Keratinocyte (primary cell): Measurements from ENCODE around the gene DEF6. TPM values are rescaled to one million over a fixed set of nuclear protein-coding genes. Genes with fewer than 3 reads are reported as not detected.

Source experiments
- DNase-seq: peaks from one replicate; pipeline ENCODE4 v3.0.0-alpha.2; 2011; ENCODE audit warnings: low read depth, missing footprints, low spot score
- FAIRE-seq: peaks from 2 replicates; lab custom pipeline; 2011; peaks lifted over from hg19 to GRCh38; lab: Jason Lieb, UNC
- H2AFZ ChIP-seq: 2 replicates; pipeline ENCODE4 v1.6.0; 2012; ENCODE audit warnings: low read length, control low read depth, inconsistent platforms; ENCODE audit not compliant: control insufficient read depth
- H3K27ac ChIP-seq: 2 replicates; pipeline ENCODE4 v1.5.1; 2011; ENCODE audit warnings: low read length; ENCODE audit not compliant: control insufficient read depth, insufficient read depth
- H3K27me3 ChIP-seq: 3 replicates; pipeline ENCODE4 v1.6.0; 2011; ENCODE audit warnings: low read length; ENCODE audit not compliant: control insufficient read depth, insufficient read depth; ENCODE audit errors: extremely low read depth
- H3K36me3 ChIP-seq, 2 experiments: 2 replicates in 1 of 2; 3 replicates in 1 of 2; pipeline ENCODE4 v1.5.1; 2011; ENCODE audit warnings: low read length in 2 of 2, mild to moderate bottlenecking in 1 of 2; ENCODE audit not compliant: control insufficient read depth in 2 of 2, insufficient read depth in 2 of 2; ENCODE audit errors: extremely low read depth in 1 of 2
- H3K4me1 ChIP-seq: 3 replicates; pipeline ENCODE4 v1.5.1; 2011; ENCODE audit warnings: low read length; ENCODE audit not compliant: control insufficient read depth, insufficient read depth; ENCODE audit errors: extremely low read depth
- H3K4me2 ChIP-seq: 3 replicates; pipeline ENCODE4 v1.6.0; 2011; ENCODE audit warnings: low read depth, low read length; ENCODE audit not compliant: control insufficient read depth, insufficient read depth; ENCODE audit errors: extremely low read depth
- H3K4me3 ChIP-seq, 3 experiments: fragments of 200-600 bp in 1 of 3; sonication (generic) in 1 of 3; 2 replicates in 2 of 3; 3 replicates in 1 of 3; pipeline ENCODE4 v1.5.1; 2011 to 2016; ENCODE audit warnings: low read length in 3 of 3, mild to moderate bottlenecking in 3 of 3, control low read depth in 2 of 3, inconsistent platforms in 1 of 3, low read depth in 1 of 3, mixed read lengths in 1 of 3, mixed run types in 1 of 3, moderate library complexity in 1 of 3; ENCODE audit not compliant: control insufficient read depth in 2 of 3, insufficient read depth in 2 of 3; ENCODE audit errors: extremely low read depth in 1 of 3
- H3K79me2 ChIP-seq: 2 replicates; pipeline ENCODE4 v1.6.0; 2012; ENCODE audit warnings: low read length; ENCODE audit not compliant: control insufficient read depth, insufficient read depth
- H3K9ac ChIP-seq: 3 replicates; pipeline ENCODE4 v1.6.0; 2011; ENCODE audit warnings: low read length; ENCODE audit not compliant: control insufficient read depth, insufficient read depth; ENCODE audit errors: extremely low read depth
- H3K9me1 ChIP-seq: 3 replicates; pipeline ENCODE4 v1.6.0; 2011; ENCODE audit warnings: low read length; ENCODE audit not compliant: control insufficient read depth, insufficient read depth; ENCODE audit errors: extremely low read depth
- H3K9me3 ChIP-seq: 2 replicates; pipeline ENCODE4 v1.5.1; 2012; ENCODE audit warnings: low read depth, low read length; ENCODE audit not compliant: control insufficient read depth
- H4K20me1 ChIP-seq: 3 replicates; pipeline ENCODE4 v1.6.0; 2011; ENCODE audit warnings: low read length; ENCODE audit not compliant: control insufficient read depth, insufficient read depth; ENCODE audit errors: extremely low read depth
- CTCF ChIP-seq, 3 experiments: IDR thresholded peaks in 1 of 3; conservative IDR thresholded peaks in 1 of 3; optimal IDR thresholded peaks in 1 of 3; 2 replicates in 2 of 3; 3 replicates in 1 of 3; pipeline versions ENCODE3 to v1.5.1; 2011; ENCODE audit warnings: low read length in 3 of 3, mild to moderate bottlenecking in 3 of 3, moderate library complexity in 2 of 3, control low read depth in 1 of 3, inconsistent platforms in 1 of 3; ENCODE audit not compliant: insufficient read depth in 2 of 3; ENCODE audit errors: extremely low read depth in 1 of 3
- EZH2 ChIP-seq: IDR thresholded peaks from one replicate; pipeline ENCODE4 v1.6.1; 2012; ENCODE audit warnings: inconsistent platforms, mild to moderate bottlenecking, low read length, moderate library complexity
- dilution Hi-C: fragments of 300-500 bp; cut with MboI; formaldehyde crosslinking; loops from one replicate; pipeline ENCODE4 v1.7.0; 2020; ENCODE audit warnings: low sequenced_read_pairs; ENCODE audit not compliant: extremely low pct_ligation_motif_present
- polyA plus RNA-seq, 5 experiments: library from polyadenylated mRNA; depleted of rRNA in 3 of 5; stranded (reverse) in 3 of 5; stranded (forward) in 1 of 5; unstranded in 1 of 5; fragments of >200 nt; gene quantifications; 1 replicate in 1 of 5; 2 replicates in 3 of 5; 3 replicates in 1 of 5; pipeline versions ENCODE4 v1.2.1 to v1.2.3, GENCODE V29; 2011 to 2012; ENCODE audit warnings: missing spikeins in 2 of 5, low read depth in 1 of 5, low replicate concordance in 1 of 5

The DEF6 gene
- polyA plus RNA-seq, 1 donor (not counting 4 experiments of a cell fraction or from before 2014, with no cell fraction given): 17.3 TPM

- Histone ChIP-seq H3K9me1 (no peaks in the 10 kb centered on the region), H3K36me3 (peaks cover 15% of the 10 kb centered on the region in 2 experiments), H3K4me2 (no peak overlapping the region), H3K9me3 (no peaks in the 10 kb centered on the region), H3K79me2 (peaks cover 4% of the 10 kb centered on the region), H3K4me1 (peaks cover 23% of the 10 kb centered on the region), H2AFZ (no peak overlapping the region), H3K4me3 (no peak overlapping the region), H4K20me1 (no peaks in the 10 kb centered on the region), H3K27me3 (no peaks in the 10 kb centered on the region), H3K27ac (no peak overlapping the region), H3K9ac (no peak overlapping the region)
- no peak for TF ChIP-seq EZH2
- TF ChIP-seq CTCF (optimal IDR thresholded peaks at IDR 0.05 in 1 of 3, IDR thresholded peaks at IDR 0.05 in 1 of 3, conservative IDR thresholded peaks at IDR 0.05 in 1 of 3; ENCODE audit: extremely low read depth in 1 of 3, insufficient read depth in 2 of 3, low read length in 3 of 3): no peak
- no peak for FAIRE-seq
- dilution Hi-C loops: no loop called here
- no peak for DNase-seq
These were observed 3.9 kb upstream of the DEF6 start for GRCh38 chr6:35293681-35294080.

- Histone ChIP-seq H3K27ac (no peak overlapping the region), H3K79me2 (peaks cover 12% of the 10 kb centered on the region), H3K36me3 (peaks cover 11 to 14% of the 10 kb centered on the region in 2 experiments), H2AFZ (no peak overlapping the region), H3K4me3 (no peak overlapping the region), H3K9me1 (no peaks in the 10 kb centered on the region), H4K20me1 (no peaks in the 10 kb centered on the region), H3K4me1 (peaks cover 30% of the 10 kb centered on the region), H3K27me3 (no peaks in the 10 kb centered on the region), H3K9me3 (no peaks in the 10 kb centered on the region), H3K9ac (no peak overlapping the region), H3K4me2 (no peak overlapping the region)
- FAIRE-seq (peak; percentile 93), DNase-seq (no peak)
- dilution Hi-C loops: no loop called here
- no peak for TF ChIP-seq EZH2
- TF ChIP-seq CTCF (optimal IDR thresholded peaks at IDR 0.05 in 1 of 3, IDR thresholded peaks at IDR 0.05 in 1 of 3, conservative IDR thresholded peaks at IDR 0.05 in 1 of 3; ENCODE audit: extremely low read depth in 1 of 3, insufficient read depth in 2 of 3, low read length in 3 of 3): peak in 2 of 3 experiments; percentile 85 to 92
These were observed 3.2 kb upstream of the DEF6 start for GRCh38 chr6:35294308-35294945.
